OCI-LY1 (cell line): ENCODE results near the gene CLEC10A.

Source experiments
- H2AFZ ChIP-seq: fragments of 200-600 bp; sonication (generic), shearing (Covaris generic); 2 replicates; pipeline ENCODE4 v1.6.0; 2014; ENCODE audit warnings: antibody characterized with exemption, mild to moderate bottlenecking, low read length
- H3F3A ChIP-seq: fragments of 200-600 bp; sonication (generic), shearing (Covaris generic); 2 replicates; pipeline ENCODE4 v1.6.0; 2014; ENCODE audit warnings: mild to moderate bottlenecking, antibody characterized with exemption, low read length, moderate library complexity; ENCODE audit not compliant: insufficient read depth
- H3K27ac ChIP-seq: fragments of 200-600 bp; sonication (generic); 2 replicates; pipeline ENCODE4 v1.5.1; 2014; ENCODE audit warnings: low read length, mixed run types, mild to moderate bottlenecking, low read depth; ENCODE audit not compliant: poor library complexity, severe bottlenecking
- H3K27me3 ChIP-seq: fragments of 200-600 bp; sonication (generic); 2 replicates; pipeline ENCODE4 v1.6.0; 2014; ENCODE audit warnings: antibody characterized with exemption, mild to moderate bottlenecking, low read length, moderate library complexity; ENCODE audit not compliant: insufficient read depth
- H3K36me3 ChIP-seq: fragments of 200-600 bp; sonication (generic); 2 replicates; pipeline ENCODE4 v1.6.1; 2014; ENCODE audit warnings: mild to moderate bottlenecking, antibody characterized with exemption, low read length, moderate library complexity, mixed read lengths; ENCODE audit not compliant: insufficient read depth
- H3K4me1 ChIP-seq: fragments of 200-600 bp; sonication (generic); 2 replicates; pipeline ENCODE4 v1.5.1; 2014; ENCODE audit warnings: mild to moderate bottlenecking, low read length, moderate library complexity; ENCODE audit not compliant: insufficient read depth, severe bottlenecking
- H3K4me2 ChIP-seq: fragments of 200-600 bp; sonication (generic), shearing (Covaris generic); 2 replicates; pipeline ENCODE4 v1.6.1; 2014; ENCODE audit warnings: low read length
- H3K4me3 ChIP-seq: fragments of 200-600 bp; sonication (generic); 2 replicates; pipeline ENCODE4 v1.5.1; 2014; ENCODE audit warnings: low read length, low read depth, mild to moderate bottlenecking, mixed read lengths; ENCODE audit not compliant: poor library complexity, severe bottlenecking
- H3K79me2 ChIP-seq: fragments of 200-600 bp; shearing (Covaris generic); 2 replicates; pipeline ENCODE4 v1.6.1; 2016; ENCODE audit warnings: mixed run types, low read length, mixed read lengths; ENCODE audit not compliant: insufficient read depth
- H3K9ac ChIP-seq: fragments of 200-600 bp; sonication (generic), shearing (Covaris generic); 2 replicates; pipeline ENCODE4 v1.6.1; 2014; ENCODE audit warnings: mild to moderate bottlenecking, low read length, mixed read lengths
- H3K9me2 ChIP-seq: fragments of 200-600 bp; sonication (generic), shearing (Covaris generic); 2 replicates; pipeline ENCODE4 v1.6.1; 2014; ENCODE audit warnings: low read depth, mild to moderate bottlenecking, low read length, mixed read lengths
- H3K9me3 ChIP-seq: fragments of 200-600 bp; shearing (Covaris generic); 2 replicates; pipeline ENCODE4 v1.6.1; 2014; ENCODE audit warnings: low read length, mixed read lengths
- H4K20me1 ChIP-seq: fragments of 200-600 bp; sonication (generic), shearing (Covaris generic); 2 replicates; pipeline ENCODE4 v1.6.0; 2016; ENCODE audit warnings: mild to moderate bottlenecking, low read length; ENCODE audit not compliant: insufficient read depth
- CTCF ChIP-seq: fragments of 200-600 bp; sonication (generic), shearing (Covaris generic); IDR thresholded peaks from 2 replicates; pipeline ENCODE4 v1.5.1; 2017; ENCODE audit warnings: mild to moderate bottlenecking, antibody characterized with exemption, low read length, moderate library complexity, mixed read lengths
- EZH2 ChIP-seq: fragments of 200-600 bp; sonication (generic), shearing (Covaris generic); IDR thresholded peaks from 2 replicates; pipeline ENCODE4 v1.8.0; 2017; ENCODE audit warnings: borderline replicate concordance, mixed run types, mild to moderate bottlenecking, antibody characterized with exemption, low read length, moderate library complexity, mixed read lengths

The CLEC10A gene

GRCh38 chr17:7078711-7079110 lies 1.3 kb downstream of the CLEC10A start:
- Histone ChIP-seq H3K9me2 (no peaks in the 10 kb centered on the region), H3K27me3 (peaks cover 2% of the 10 kb centered on the region; the same call in 1 of the 2 replicates), H3K4me3 (no peak overlapping the region), H2AFZ (no peak overlapping the region), H3K4me2 (no peak overlapping the region), H3K9me3 (no peaks in the 10 kb centered on the region), H3K4me1 (no peaks in the 10 kb centered on the region), H3K27ac (no peak overlapping the region), H4K20me1 (no peaks in the 10 kb centered on the region), H3K36me3 (no peaks in the 10 kb centered on the region), H3K9ac (no peak overlapping the region), H3F3A (no peaks in the 10 kb centered on the region), H3K79me2 (no peaks in the 10 kb centered on the region)
- TF ChIP-seq EZH2, result no peak
- TF ChIP-seq CTCF, result no peak

GRCh38 chr17:7077911-7078546 lies 2.0 kb downstream of the CLEC10A start:
- Histone ChIP-seq H3F3A (no peaks in the 10 kb centered on the region), H3K4me2 (no peak overlapping the region), H3K27ac (no peak overlapping the region), H3K27me3 (peaks cover 2% of the 10 kb centered on the region; the same call in 1 of the 2 replicates), H3K4me1 (no peaks in the 10 kb centered on the region), H3K4me3 (no peak overlapping the region), H4K20me1 (no peaks in the 10 kb centered on the region), H3K36me3 (no peaks in the 10 kb centered on the region), H3K9me3 (no peaks in the 10 kb centered on the region), H2AFZ (no peak overlapping the region), H3K9me2 (no peaks in the 10 kb centered on the region), H3K9ac (no peak overlapping the region), H3K79me2 (no peaks in the 10 kb centered on the region)
- TF ChIP-seq CTCF, result no peak
- no peak for TF ChIP-seq EZH2

GRCh38 chr17:7074931-7075330 lies 5.1 kb downstream of the CLEC10A start:
- Histone ChIP-seq H3K4me1 (no peaks in the 10 kb centered on the region), H4K20me1 (no peaks in the 10 kb centered on the region), H3F3A (no peaks in the 10 kb centered on the region), H3K4me2 (no peak overlapping the region), H3K9me2 (no peaks in the 10 kb centered on the region), H3K4me3 (no peak overlapping the region), H3K9ac (no peak overlapping the region), H3K27me3 (peaks cover 2% of the 10 kb centered on the region; the same call in 1 of the 2 replicates), H3K27ac (no peak overlapping the region), H3K79me2 (no peaks in the 10 kb centered on the region), H2AFZ (no peak overlapping the region), H3K9me3 (no peaks in the 10 kb centered on the region), H3K36me3 (no peaks in the 10 kb centered on the region)
- no peak for TF ChIP-seq CTCF
- no peak for TF ChIP-seq EZH2
